ENCODE data around the gene C9orf72.

GRCh38 chr9:27510780-27511179, 62.5 kb downstream of the C9orf72 start:
- TF ChIP-seq CTCF (conservative IDR thresholded peaks at IDR 0.05 in 1 of 2, IDR thresholded peaks at IDR 0.05 in 1 of 2; ENCODE audit: extremely low read depth in 1 of 2, insufficient read depth in 1 of 2, low read depth in 1 of 2, low read length in 2 of 2) (no peak), EZH2 (IDR thresholded peaks at IDR 0.05; ENCODE audit: borderline replicate concordance, low read length) (no peak)
